GM18909 (cell line): ENCODE data around the gene RPL36.

Experiments
- ATAC-seq: cut with Tn5 transposase; IDR thresholded peaks from one replicate; pipeline ENCODE4 v1.9.1; 2021; ENCODE audit warnings: mild to moderate bottlenecking; ENCODE audit not compliant: unreplicated experiment, poor library complexity

Gene RPL36

DNA sequence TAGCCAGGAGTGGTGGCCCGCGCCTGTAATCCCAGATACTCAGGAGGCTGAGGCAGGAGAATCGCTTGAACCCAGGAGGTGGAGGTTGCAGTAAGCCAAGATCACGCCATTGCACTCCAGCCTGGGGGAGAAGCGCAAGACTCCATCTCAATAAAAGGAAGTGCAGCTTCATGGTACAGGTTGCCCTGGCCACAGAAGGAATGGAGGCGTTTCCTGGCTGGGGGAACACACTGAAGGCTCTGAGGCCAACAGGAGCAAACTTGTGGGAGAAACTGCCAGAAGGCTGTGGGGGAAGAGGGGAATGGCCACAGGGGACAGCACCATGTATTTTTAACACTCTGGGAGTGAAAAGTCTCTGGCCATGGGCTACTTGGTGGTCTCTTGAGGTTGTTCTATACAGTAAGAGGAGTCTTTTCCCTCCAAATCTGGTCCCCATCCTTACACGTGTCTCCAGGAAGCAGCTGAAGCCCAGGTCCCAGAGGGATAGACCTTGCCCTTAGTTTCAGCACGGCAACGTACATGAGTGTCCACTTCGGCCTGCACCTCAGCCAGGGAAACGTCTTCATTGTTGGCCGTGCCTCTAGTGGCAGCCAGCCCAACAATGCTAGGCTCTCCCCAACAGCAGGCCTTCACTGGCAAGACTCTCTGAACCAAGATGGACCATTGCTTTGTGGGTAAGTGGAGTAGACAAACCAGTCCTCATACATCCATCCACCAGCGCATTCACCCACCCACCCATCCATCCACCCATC is 17.2 kb upstream of the RPL36 start:
- ATAC-seq: no peak

DNA sequence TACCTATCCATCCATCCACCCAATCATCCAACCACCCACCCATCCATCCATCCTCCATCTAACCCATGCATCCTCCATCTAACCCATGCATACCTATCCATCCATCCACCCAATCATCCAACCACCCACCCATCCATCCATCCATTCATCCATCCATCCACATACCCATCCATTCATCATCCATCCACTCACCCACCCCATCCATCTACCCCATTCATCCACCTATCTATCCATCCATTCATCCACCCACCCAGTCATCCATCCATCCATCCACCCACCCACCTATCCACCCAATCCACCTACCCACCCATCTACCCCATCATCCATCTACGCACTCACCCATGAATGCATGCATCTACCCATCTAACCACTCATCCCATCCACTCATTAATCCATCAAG is 16.3 kb upstream of the RPL36 start:
- ATAC-seq: no peak

DNA sequence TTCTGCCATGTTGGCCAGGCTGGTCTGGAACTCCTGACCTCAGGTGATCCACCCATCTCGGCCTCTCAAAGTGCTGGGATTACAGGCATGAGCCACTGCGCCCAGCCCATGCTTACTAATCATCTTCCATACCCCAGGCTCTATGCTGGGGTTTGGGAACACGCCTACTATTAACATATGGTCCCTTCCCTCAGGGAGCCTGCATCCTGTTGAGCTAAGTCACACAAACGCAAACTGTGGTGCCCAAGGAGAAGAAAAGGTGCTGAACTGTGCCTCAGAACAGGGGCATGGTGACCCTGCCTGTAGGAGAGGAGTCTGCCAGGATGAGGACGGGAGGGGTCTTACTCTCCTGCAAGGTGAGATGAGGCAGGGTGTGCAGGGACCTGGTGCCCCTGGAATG is 15.4 kb upstream of the RPL36 start:
- no peak for ATAC-seq

DNA sequence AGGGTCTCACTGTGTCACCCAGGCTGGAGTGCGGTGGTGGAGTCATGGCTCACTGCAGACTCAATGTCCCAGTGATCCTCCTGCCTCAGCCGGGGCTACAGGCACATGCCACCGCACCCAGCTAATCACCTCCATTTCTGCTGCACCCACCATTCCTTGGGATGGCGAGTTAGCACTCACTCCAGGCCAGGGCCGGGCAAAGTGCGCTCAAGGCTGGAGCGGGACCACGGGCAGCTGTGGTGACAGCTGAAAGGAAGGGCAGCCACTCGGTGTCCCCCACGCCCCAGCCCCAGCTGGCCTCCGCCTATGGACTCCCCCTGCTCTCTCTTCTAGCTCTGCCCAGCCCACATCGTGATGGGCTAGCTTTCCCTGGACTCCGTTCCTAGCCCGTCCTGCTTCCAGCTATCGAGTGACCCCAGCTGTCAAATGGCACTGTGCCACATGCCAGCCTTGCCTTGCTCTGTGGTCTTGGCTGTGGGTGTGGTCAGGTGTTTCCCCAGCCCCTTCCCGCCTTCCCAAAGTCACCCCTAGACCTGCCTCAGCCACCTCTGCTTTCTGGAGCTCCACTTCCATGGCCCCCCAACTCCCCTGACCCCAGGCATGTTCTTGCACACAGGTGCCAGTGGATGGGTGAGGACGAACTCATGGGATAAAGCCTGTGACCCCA is 13.9 kb upstream of the RPL36 start:
- ATAC-seq: no peak

- ATAC-seq: no peak
Measured at GRCh38 chr19:5676772-5677105, 13.4 kb upstream of the RPL36 start.

DNA sequence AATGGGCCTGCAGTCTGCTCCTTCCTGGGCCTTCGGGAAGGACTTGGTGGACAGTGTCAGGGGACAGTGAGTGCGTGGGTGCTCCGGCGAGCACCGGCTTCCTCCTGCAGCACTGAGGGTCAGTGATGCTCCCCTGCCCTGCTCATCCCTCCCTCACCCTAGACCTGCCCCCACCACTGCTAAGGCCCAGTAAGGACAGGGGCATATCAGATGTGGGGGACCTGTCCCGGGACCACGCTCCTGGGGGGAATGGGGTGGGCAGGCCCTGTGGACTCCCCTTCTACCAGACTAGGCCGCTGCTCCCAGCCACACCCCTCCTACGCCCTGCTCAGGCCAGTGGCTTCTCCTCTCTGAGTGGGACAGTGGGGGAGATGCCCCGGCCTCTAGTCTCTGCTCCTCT is 13.0 kb upstream of the RPL36 start:
- ATAC-seq: no peak

GRCh38 chr19:5677580-5677979 is 12.5 kb upstream of the RPL36 start:
- no peak for ATAC-seq

DNA sequence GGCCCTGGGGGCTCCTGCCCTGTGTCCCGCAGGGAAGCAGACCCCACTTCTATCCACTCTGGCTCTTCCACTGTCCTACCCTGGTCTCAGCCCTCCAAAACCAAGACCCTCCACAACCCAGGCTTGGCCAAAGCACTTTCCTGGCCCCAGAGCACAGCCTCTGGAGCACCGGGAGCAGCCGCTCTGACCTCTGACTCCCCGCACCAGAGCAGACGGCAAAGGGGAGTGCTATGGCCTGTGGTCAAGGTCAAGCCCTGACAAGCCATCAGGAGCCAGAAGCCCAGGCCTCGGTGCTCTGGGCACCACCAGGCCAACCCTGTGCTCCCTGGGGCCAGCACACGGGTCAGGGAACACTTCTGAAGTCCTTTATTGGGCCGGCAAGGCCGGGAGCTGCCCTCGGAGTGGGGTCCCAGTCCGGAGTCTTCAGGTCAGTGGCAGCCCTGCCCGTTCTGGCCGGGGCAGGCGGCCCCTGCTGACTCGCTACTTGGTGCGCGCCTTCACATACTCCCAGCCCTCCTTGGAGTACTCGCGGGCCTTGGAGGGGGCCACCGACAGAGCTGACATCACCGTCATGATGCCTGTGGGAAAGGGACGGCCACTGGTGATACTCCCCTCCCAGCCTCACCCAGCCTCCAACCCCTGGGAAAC is 11.9 kb upstream of the RPL36 start:
- no peak for ATAC-seq

DNA sequence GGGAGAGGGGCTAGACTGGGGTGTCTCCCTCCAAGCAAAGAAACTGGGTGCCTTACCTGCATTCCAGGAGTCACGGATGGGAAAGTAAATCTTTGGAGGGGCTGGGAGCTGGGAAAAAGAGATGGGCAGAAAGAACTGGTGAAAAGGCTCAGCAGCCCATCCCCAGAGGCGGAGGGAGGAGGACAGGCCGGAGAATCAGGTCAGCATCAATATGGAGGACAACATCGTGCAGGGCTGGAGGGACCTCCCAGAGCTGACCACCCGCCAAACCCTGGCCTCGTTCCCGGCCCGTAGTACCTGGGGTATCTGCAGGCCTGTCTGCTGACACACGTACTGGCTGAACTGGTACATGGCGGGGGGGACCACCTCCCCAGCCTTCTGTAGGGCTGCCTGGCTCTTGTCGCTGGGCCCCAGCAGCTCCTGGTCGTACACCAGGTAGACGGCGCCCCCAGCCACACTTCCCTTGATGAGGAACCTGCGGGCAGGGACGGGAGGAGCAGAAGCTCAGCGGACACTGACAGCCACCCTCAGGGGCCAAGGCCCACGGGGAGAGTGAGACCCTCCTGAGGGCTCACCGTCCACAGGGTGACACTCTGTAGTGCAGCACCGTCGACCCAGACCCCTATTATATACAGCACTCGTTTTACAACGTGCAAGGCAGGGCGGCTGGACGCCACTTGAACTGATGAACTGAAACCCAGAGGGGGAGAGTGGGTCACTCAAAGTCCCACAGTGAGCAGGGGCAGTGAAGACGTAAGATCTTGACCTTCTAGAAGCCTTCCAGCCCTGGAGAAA is 10.6 kb upstream of the RPL36 start:
- ATAC-seq: no peak

DNA sequence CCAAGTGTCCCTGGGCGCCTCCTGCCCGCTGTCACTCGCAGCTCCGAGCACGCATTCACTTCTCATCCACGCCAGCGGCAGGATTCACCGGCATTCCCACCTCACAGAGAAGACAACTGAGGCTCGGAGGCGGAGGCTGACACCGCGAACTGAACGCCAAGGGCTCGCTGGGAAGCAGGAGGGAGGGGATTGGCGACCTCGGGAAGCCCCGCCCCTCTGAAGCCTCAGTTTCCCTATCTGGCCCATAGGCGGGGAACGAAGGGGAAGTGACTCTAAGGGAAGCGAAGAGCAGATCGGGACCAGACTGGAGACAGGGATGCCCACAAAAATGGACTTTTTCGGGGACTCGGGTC is 10.0 kb upstream of the RPL36 start:
- no peak for ATAC-seq

- peak; percentile 86 for ATAC-seq
Measured at GRCh38 chr19:5680437-5681368, 9.4 kb upstream of the RPL36 start, which contains the start of the genes HSD11B1L and MICOS13. Gene HSD11B1L (plus strand): TSS chr19:5681027. CDS start chr19:5684833, 3,806 bp downstream. Gene MICOS13 (minus strand): TSS chr19:5680516. CDS start chr19:5680486, 30 bp downstream.

DNA sequence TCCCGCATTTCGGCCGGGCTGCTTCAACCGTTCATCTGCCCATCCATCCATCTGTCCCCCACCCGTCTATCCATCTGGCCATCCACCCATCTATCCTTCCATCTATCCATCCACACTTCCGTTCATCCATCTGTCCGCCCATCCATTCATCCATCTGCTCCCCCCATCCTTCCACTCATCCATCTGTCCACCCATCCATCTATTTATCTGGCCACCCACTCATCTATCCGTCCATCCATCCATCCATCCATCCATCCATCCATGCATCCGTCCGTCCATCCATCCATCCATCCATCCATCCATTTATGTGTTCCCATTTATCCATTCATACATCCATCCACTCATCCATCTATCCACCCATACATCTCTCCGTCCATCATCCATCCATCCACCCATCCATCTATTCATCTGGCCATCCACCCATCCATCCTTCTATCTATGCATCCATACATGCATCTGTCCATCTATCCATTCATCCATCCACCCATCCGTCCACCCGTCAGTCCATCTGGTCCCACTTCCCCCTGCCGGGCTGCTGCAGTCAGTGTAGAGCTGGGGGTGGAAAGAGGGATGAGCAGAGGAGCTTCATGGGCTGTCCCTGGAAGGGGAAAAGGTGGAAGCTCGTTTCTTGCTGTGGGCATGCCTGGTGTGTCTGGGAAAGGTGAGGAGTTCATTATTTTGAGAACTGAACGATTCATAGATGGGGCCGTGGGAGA is 8.5 kb upstream of the RPL36 start:
- ATAC-seq: no peak

GRCh38 chr19:5682107-5682482 is 8.0 kb upstream of the RPL36 start:
- ATAC-seq: no peak

DNA sequence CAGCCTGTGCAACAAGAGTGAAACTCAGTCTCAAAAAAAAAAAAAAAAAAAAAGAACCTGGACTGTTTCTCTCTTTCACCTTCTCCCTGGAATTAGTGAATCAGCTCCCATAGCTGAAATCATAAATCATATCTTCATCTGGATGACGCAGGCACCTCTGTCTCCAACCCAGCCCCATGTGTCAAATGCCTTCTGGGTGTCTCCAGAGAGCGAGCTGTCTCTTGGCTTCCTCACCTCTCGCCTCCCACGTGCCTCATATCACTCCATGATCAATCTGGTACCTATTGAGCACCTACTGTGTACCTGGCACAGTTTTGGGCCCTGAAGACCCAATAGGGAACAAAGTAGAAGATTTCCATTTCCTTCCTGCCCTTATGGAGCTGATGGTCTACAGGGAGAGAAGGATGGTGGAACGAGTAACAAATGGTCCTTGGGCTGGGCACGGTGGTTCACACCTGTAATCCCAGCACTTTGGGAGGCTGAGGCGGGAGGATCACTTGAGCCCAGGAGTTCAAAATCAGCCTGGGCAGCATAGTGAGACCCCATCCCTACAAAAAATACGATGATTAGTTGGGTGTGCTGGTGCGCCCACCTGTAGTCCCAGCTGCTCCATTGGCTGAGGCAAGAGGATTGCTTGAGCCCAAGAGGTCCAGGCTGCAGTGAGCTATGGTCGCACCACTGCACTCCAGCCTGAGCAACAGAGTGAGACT is 6.8 kb upstream of the RPL36 start:
- no peak for ATAC-seq

DNA sequence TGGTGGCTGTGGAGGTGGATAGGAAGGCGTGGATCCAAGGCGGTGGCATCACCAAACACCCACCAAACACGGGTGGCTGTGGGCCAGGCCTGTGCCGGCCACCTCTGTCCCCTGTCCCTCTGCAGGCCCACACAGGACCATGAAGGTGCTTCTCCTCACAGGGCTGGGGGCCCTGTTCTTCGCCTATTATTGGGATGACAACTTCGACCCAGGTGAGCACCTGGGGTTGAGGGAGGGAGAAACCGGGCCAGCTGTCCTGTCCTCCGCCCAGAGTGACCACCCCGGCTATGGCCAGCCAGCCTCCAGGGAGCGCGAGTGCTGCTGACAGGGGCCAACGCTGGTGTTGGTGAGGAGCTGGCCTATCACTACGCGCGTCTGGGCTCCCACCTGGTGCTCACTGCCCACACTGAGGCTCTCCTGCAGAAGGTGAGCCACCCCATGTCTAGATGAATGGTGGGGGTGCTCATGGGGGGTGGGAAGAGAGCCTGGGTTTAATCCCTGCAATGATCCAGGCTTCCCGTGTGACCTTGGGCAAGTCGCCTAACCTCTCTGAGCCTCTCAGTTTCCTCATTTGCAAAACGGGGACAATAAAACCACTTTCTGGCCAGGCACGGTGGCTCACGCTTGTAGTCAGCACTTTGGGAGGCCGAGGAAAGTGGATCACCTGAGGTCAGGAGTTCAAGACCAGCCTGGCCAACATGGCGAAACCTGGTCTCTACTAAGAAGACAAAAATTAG is 5.2 kb upstream of the RPL36 start:
- ATAC-seq: no peak

DNA sequence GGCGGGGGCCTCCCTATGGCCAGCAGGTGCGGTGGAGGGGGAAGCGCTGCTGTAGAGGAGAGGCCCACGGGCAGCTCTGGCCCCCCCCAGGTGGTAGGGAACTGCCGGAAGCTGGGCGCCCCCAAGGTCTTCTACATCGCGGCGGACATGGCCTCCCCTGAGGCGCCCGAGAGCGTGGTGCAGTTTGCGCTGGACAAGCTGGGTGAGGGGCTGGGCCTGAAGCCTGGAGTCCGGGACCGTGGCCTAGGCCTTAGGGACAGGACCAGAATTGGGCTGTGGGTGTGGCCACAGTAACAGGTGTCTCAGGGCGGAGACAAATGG is 3.8 kb upstream of the RPL36 start:
- ATAC-seq: no peak

DNA sequence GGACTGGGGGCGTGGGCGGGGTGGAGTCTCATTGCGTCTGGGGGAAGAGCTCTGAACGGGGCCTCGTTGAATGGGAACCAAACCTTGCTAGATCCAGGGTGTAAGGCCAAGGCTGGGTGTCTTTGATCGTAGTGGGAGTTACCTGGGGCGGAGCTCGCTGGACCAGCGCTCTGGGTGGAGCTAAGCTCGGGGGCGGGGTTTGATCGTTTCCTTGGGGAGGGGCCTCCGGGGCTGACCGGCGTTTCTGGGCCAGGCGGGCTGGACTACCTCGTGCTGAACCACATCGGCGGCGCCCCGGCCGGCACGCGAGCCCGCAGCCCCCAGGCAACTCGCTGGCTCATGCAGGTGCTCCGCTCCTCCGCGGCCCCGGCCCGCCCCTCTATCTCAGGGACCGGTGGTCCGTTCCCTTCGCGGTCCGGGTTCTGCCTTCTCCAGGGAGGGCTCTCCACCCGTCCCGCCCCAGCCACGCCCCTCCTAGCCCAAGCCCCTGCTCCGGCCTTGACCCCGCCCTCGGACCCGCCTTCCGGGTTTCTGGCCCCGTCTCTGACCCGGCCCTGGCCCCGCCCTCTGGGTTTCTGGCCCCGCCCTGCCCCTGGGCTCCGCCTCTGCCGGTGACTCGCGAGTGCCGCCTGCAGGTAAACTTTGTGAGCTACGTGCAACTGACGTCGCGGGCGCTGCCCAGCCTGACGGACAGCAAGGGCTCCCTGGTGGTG is 3.3 kb upstream of the RPL36 start:
- peak; percentile 59 for ATAC-seq
